ENCODE results near the gene FGF19.

GRCh38 chr11:69653406-69653960 is 50.3 kb downstream of the FGF19 start:
- TF ChIP-seq EZH2 (IDR thresholded peaks at IDR 0.05; ENCODE audit: insufficient read depth, poor library complexity, severe bottlenecking) (no peak), EZH2phosphoT487 (IDR thresholded peaks at IDR 0.05; ENCODE audit: insufficient read depth, low read depth) (no peak)

Data from GM23248 (cell line).